ENCODE results near the gene EXOC6. TPM values are rescaled to one million over a fixed set of nuclear protein-coding genes. Genes with fewer than 3 reads are reported as not detected.

Gene EXOC6
- polyA plus RNA-seq, 1 donor (not counting 4 experiments of a cell fraction or from before 2014, with no cell fraction given), result 1.2 TPM

DNA sequence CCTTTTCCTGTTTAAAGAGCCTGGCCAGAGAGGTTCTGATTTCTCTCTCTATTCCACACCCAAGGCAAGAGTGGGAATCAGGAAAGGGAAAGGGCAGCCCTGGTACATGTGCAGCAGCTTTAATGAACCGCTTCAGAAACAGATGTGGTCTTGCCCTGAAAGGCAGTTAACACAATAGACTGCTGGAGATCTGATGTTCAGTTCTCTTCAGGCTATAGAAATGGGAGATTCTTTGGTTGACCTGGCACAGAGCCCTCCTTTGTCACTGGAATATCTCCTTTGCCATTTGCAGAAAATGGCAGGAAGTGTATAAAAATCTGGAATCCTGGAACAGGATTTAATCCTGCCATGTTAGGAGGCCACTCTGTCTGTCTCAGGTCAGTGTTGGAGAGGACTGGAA, 36.3 kb upstream of the EXOC6 start:
- no peaks in the 10 kb centered on the region for H3K9me1 ChIP-seq (ENCODE audit: control insufficient read depth, extremely low read depth, insufficient read depth, low read length)
- no peaks in the 10 kb centered on the region for H4K20me1 ChIP-seq (ENCODE audit: control insufficient read depth, extremely low read depth, insufficient read depth, low read length)
- TF ChIP-seq, protein P1, sequence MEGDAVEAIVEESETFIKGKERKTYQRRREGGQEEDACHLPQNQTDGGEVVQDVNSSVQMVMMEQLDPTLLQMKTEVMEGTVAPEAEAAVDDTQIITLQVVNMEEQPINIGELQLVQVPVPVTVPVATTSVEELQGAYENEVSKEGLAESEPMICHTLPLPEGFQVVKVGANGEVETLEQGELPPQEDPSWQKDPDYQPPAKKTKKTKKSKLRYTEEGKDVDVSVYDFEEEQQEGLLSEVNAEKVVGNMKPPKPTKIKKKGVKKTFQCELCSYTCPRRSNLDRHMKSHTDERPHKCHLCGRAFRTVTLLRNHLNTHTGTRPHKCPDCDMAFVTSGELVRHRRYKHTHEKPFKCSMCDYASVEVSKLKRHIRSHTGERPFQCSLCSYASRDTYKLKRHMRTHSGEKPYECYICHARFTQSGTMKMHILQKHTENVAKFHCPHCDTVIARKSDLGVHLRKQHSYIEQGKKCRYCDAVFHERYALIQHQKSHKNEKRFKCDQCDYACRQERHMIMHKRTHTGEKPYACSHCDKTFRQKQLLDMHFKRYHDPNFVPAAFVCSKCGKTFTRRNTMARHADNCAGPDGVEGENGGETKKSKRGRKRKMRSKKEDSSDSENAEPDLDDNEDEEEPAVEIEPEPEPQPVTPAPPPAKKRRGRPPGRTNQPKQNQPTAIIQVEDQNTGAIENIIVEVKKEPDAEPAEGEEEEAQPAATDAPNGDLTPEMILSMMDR (optimal IDR thresholded peaks at IDR 0.05 in 1 of 3, IDR thresholded peaks at IDR 0.05 in 1 of 3, conservative IDR thresholded peaks at IDR 0.05 in 1 of 3; ENCODE audit: extremely low read depth in 1 of 3, insufficient read depth in 2 of 3, low read length in 3 of 3), result no peak
- no peak for TF ChIP-seq EZH2 (IDR thresholded peaks at IDR 0.05; ENCODE audit: low read length)
- FAIRE-seq, result no peak
- no peaks in the 10 kb centered on the region for H3K4me1 ChIP-seq (ENCODE audit: control insufficient read depth, extremely low read depth, insufficient read depth, low read length)
- no peaks in the 10 kb centered on the region for H3K36me3 ChIP-seq (ENCODE audit: control insufficient read depth in 2 of 2, extremely low read depth in 1 of 2, insufficient read depth in 2 of 2, low read length in 2 of 2)
- H3K9ac ChIP-seq (ENCODE audit: control insufficient read depth, extremely low read depth, insufficient read depth, low read length), result no peak overlapping the region
- no peak for DNase-seq (ENCODE audit: low read depth, low spot score)
- no peak overlapping the region for H3K4me3 ChIP-seq (ENCODE audit: control insufficient read depth in 2 of 3, extremely low read depth in 1 of 3, insufficient read depth in 2 of 3, low read depth in 1 of 3, low read length in 3 of 3)
- H2AFZ ChIP-seq (ENCODE audit: control insufficient read depth, low read length), result no peak overlapping the region
- no peaks in the 10 kb centered on the region for H3K9me3 ChIP-seq (ENCODE audit: control insufficient read depth, low read depth, low read length)
- no peaks in the 10 kb centered on the region for H3K79me2 ChIP-seq (ENCODE audit: control insufficient read depth, insufficient read depth, low read length)
- no peaks in the 10 kb centered on the region for H3K27me3 ChIP-seq (ENCODE audit: control insufficient read depth, extremely low read depth, insufficient read depth, low read length)
- no peak overlapping the region for H3K27ac ChIP-seq (ENCODE audit: control insufficient read depth, insufficient read depth, low read length)
- H3K4me2 ChIP-seq (ENCODE audit: control insufficient read depth, extremely low read depth, insufficient read depth, low read depth, low read length), result no peak overlapping the region
- dilution Hi-C loops (cut with MboI; ENCODE audit: extremely low pct_ligation_motif_present, low sequenced_read_pairs), result no loop called here

DNA sequence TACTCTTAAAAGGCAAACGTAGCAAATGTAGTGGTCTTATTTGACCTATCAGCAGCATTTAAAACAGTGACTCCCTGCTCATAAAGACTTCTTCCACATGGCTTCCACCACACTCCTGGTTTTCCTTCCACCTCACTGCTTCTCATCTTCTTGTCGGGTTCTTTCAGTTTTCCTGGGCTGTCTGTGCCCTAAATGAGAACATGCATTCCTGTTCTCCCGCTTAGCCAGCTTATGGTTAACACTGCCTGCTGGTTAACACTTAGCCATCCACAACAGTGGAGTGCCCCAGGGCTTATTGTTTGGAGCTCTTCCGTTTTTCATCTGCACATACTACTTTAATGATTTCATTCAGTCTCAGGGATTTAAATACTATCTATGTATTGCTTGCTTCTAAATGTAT, 34.3 kb upstream of the EXOC6 start:
- Histone ChIP-seq H3K79me2 (ENCODE audit: control insufficient read depth, insufficient read depth, low read length) (no peaks in the 10 kb centered on the region), H3K9ac (ENCODE audit: control insufficient read depth, extremely low read depth, insufficient read depth, low read length) (no peak overlapping the region), H3K4me2 (ENCODE audit: control insufficient read depth, extremely low read depth, insufficient read depth, low read depth, low read length) (no peak overlapping the region), H4K20me1 (ENCODE audit: control insufficient read depth, extremely low read depth, insufficient read depth, low read length) (no peaks in the 10 kb centered on the region), H2AFZ (ENCODE audit: control insufficient read depth, low read length) (no peak overlapping the region), H3K4me3 (ENCODE audit: control insufficient read depth in 2 of 3, extremely low read depth in 1 of 3, insufficient read depth in 2 of 3, low read depth in 1 of 3, low read length in 3 of 3) (no peak overlapping the region), H3K9me1 (ENCODE audit: control insufficient read depth, extremely low read depth, insufficient read depth, low read length) (no peaks in the 10 kb centered on the region), H3K9me3 (ENCODE audit: control insufficient read depth, low read depth, low read length) (no peaks in the 10 kb centered on the region), H3K36me3 (ENCODE audit: control insufficient read depth in 2 of 2, extremely low read depth in 1 of 2, insufficient read depth in 2 of 2, low read length in 2 of 2) (no peaks in the 10 kb centered on the region), H3K27me3 (ENCODE audit: control insufficient read depth, extremely low read depth, insufficient read depth, low read length) (no peaks in the 10 kb centered on the region), H3K4me1 (ENCODE audit: control insufficient read depth, extremely low read depth, insufficient read depth, low read length) (no peaks in the 10 kb centered on the region), H3K27ac (ENCODE audit: control insufficient read depth, insufficient read depth, low read length) (no peak overlapping the region)
- TF ChIP-seq, protein P1 (optimal IDR thresholded peaks at IDR 0.05 in 1 of 3, IDR thresholded peaks at IDR 0.05 in 1 of 3, conservative IDR thresholded peaks at IDR 0.05 in 1 of 3; ENCODE audit: extremely low read depth in 1 of 3, insufficient read depth in 2 of 3, low read length in 3 of 3), result no peak
- no peak for TF ChIP-seq EZH2 (IDR thresholded peaks at IDR 0.05; ENCODE audit: low read length)
- FAIRE-seq (no peak), DNase-seq (ENCODE audit: low read depth, low spot score) (no peak)
- dilution Hi-C loops (cut with MboI; ENCODE audit: extremely low pct_ligation_motif_present, low sequenced_read_pairs), result no loop called here
